Trophoblast cell (in vitro differentiated cells and primary cell): ENCODE measurements around the gene CIB4.

Source experiments
- DNase-seq, 2 donors: peaks; one replicate each; pipeline ENCODE4 v3.0.0-alpha.2; 2016
- H2AFZ ChIP-seq: 2 replicates; pipeline ENCODE4 v1.6.1; 2013; ENCODE audit warnings: low read length, moderate library complexity, mild to moderate bottlenecking; ENCODE audit not compliant: insufficient read depth, poor library complexity
- H2AK5ac ChIP-seq: 2 replicates; pipeline ENCODE4 v1.6.1; 2013; ENCODE audit warnings: mild to moderate bottlenecking, low read length
- H2BK120ac ChIP-seq: 2 replicates; pipeline ENCODE4 v1.6.1; 2013; ENCODE audit warnings: low read length, mild to moderate bottlenecking, moderate library complexity; ENCODE audit not compliant: insufficient read depth, poor library complexity
- H2BK12ac ChIP-seq: 2 replicates; pipeline ENCODE4 v1.6.1; 2013; ENCODE audit warnings: mild to moderate bottlenecking, low read length, moderate library complexity
- H2BK5ac ChIP-seq: 2 replicates; pipeline ENCODE4 v1.6.1; 2013; ENCODE audit warnings: low read length, low read depth, moderate library complexity, mild to moderate bottlenecking; ENCODE audit not compliant: poor library complexity
- H3K14ac ChIP-seq: 2 replicates; pipeline ENCODE4 v1.6.1; 2013; ENCODE audit warnings: mild to moderate bottlenecking, low read length
- H3K18ac ChIP-seq: 2 replicates; pipeline ENCODE4 v1.6.1; 2013; ENCODE audit warnings: mild to moderate bottlenecking, low read length
- H3K23ac ChIP-seq: 2 replicates; pipeline ENCODE4 v1.6.1; 2013; ENCODE audit warnings: low read length
- H3K27ac ChIP-seq: 2 replicates; pipeline ENCODE4 v1.5.1; 2013; ENCODE audit warnings: low read depth, mild to moderate bottlenecking, inconsistent platforms, low read length, moderate library complexity
- H3K27me3 ChIP-seq: 2 replicates; pipeline ENCODE4 v1.6.1; 2013; ENCODE audit warnings: inconsistent platforms, mild to moderate bottlenecking, low read length, moderate library complexity; ENCODE audit not compliant: insufficient read depth
- H3K36me3 ChIP-seq, 2 experiments: 1 replicate in 1 of 2; 2 replicates in 1 of 2; pipeline ENCODE4 v1.6.1; 2013; ENCODE audit warnings: low read length in 2 of 2, mild to moderate bottlenecking in 2 of 2, moderate library complexity in 1 of 2; ENCODE audit not compliant: insufficient read depth in 2 of 2, control insufficient read depth in 1 of 2
- H3K4ac ChIP-seq: 2 replicates; pipeline ENCODE4 v1.6.1; 2013; ENCODE audit warnings: low read depth, mild to moderate bottlenecking, low read length, moderate library complexity
- H3K4me1 ChIP-seq, 2 experiments: 1 replicate in 1 of 2; 2 replicates in 1 of 2; pipeline ENCODE4 v1.6.1; 2013; ENCODE audit warnings: low read length in 2 of 2, mild to moderate bottlenecking in 2 of 2, moderate library complexity in 1 of 2; ENCODE audit not compliant: insufficient read depth in 2 of 2, control insufficient read depth in 1 of 2
- H3K4me2 ChIP-seq: 2 replicates; pipeline ENCODE4 v1.6.1; 2013; ENCODE audit warnings: inconsistent platforms, mild to moderate bottlenecking, low read length, moderate library complexity
- H3K4me3 ChIP-seq: 2 replicates; pipeline ENCODE4 v1.5.1; 2013; ENCODE audit warnings: mild to moderate bottlenecking, low read depth, low read length, inconsistent platforms
- H3K79me1 ChIP-seq: one replicate; pipeline ENCODE4 v1.6.1; 2013; ENCODE audit warnings: low read length
- H3K79me2 ChIP-seq: 2 replicates; pipeline ENCODE4 v1.6.1; 2013; ENCODE audit warnings: low read length, mild to moderate bottlenecking; ENCODE audit not compliant: control insufficient read depth, insufficient read depth, poor library complexity
- H3K9ac ChIP-seq: 2 replicates; pipeline ENCODE4 v1.6.1; 2013; ENCODE audit warnings: mild to moderate bottlenecking, low read length
- H3K9me3 ChIP-seq: 2 replicates; pipeline ENCODE4 v1.6.1; 2013; ENCODE audit warnings: low read depth, mild to moderate bottlenecking, control low read depth, inconsistent platforms, low read length; ENCODE audit not compliant: insufficient read depth
- H4K12ac ChIP-seq: 2 replicates; pipeline ENCODE4 v1.6.1; 2013; ENCODE audit warnings: low read depth, mild to moderate bottlenecking, low read length, moderate library complexity
- H4K8ac ChIP-seq: 2 replicates; pipeline ENCODE4 v1.6.1; 2013; ENCODE audit warnings: low read depth, mild to moderate bottlenecking, low read length, moderate library complexity
- H4K91ac ChIP-seq: one replicate; pipeline ENCODE4 v1.6.1; 2013; ENCODE audit warnings: low read depth, mild to moderate bottlenecking, low read length, moderate library complexity
- WGBS: extraction: QIAGEN DNeasy Blood & Tissue Kit; methylation state at CpG from one replicate; pipeline ENCODE4 v1.1.7; 2013; ENCODE audit warnings: missing lambda C conversion rate; ENCODE audit not compliant: insufficient read length, insufficient coverage; ENCODE audit errors: extremely low coverage; 5-methylcytosine and 5-hydroxymethylcytosine counted together

The CIB4 gene

DNA sequence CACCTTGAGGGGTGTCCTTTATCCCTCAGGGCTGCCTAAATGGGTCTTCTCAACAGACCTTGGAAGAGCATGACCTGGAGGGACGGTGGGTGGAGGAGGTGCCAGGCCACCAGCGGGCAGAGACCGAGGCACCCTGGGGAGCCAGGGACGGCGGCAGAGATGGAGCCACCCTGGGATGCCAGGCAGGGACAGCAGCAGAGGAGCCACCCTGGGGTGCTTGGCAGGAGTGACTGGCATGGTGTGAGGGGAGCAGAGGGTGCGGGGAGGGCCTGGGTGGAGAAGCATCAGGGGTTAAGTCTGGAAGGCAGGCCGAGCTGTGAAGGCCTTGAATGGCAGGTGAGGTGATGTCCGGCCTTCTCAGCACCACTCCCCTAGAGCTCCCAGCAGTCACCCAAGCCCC is 56.1 kb downstream of the CIB4 start:
- H2BK12ac ChIP-seq, result no peak overlapping the region
- WGBS, result no CpG with 5 or more reads among the region's 8 CpGs

DNA sequence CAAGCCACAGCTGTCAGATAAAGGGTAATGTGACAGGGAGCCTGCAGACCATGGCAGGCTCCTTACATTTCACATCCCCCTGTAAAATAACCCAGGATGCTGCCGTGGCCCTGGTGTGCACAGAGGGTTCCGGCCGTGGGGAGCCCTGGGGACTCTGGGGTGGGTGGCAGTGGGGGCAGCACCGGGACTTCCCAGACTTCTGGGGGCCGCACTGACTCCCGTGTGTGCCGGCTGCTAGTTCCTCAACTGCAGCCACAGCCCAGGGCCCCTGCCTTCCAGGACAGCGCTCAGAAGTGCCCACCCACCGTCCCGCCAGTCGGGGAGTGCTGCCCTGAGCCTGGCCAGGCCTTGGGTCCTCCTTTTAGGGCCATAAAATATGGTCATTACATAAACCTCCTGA is 56.5 kb downstream of the CIB4 start:
- Histone ChIP-seq H3K27ac (no peak overlapping the region), H2AK5ac (no peak overlapping the region), H2BK120ac (no peak overlapping the region), H2BK5ac (no peak overlapping the region), H3K23ac (no peak overlapping the region), H3K4me1 (no peaks in the 10 kb centered on the region), H3K36me3 (no peaks in the 10 kb centered on the region), H2AFZ (no peak overlapping the region), H3K9me3 (peaks cover 2% of the 10 kb centered on the region), H4K8ac (no peak overlapping the region), H3K4me3 (no peak overlapping the region), H3K79me1 (no peaks in the 10 kb centered on the region), H3K27me3 (peaks cover 2% of the 10 kb centered on the region), H3K9ac (no peak overlapping the region), H3K4me2 (no peak overlapping the region), H4K12ac (no peak overlapping the region), H3K4ac (no peak overlapping the region), H3K14ac (no peak overlapping the region), H3K79me2 (no peaks in the 10 kb centered on the region), H2BK12ac (no peak overlapping the region), H3K18ac (no peak overlapping the region), H4K91ac (no peak overlapping the region)
- no peak for DNase-seq
- WGBS, result no CpG with 5 or more reads among the region's 11 CpGs

More for the DNA sequence above, 56.1 kb downstream of the CIB4 start:
- Histone ChIP-seq H3K4ac (no peak overlapping the region), H3K14ac (no peak overlapping the region), H3K36me3 (no peaks in the 10 kb centered on the region), H3K27ac (no peak overlapping the region), H3K4me2 (no peak overlapping the region), H3K4me3 (no peak overlapping the region), H4K8ac (no peak overlapping the region), H2BK120ac (no peak overlapping the region), H3K4me1 (no peaks in the 10 kb centered on the region), H3K9me3 (peaks cover 2% of the 10 kb centered on the region), H2BK5ac (no peak overlapping the region), H3K9ac (no peak overlapping the region), H2AFZ (no peak overlapping the region), H4K12ac (no peak overlapping the region), H3K23ac (no peak overlapping the region), H4K91ac (no peak overlapping the region), H3K27me3 (peaks cover 2% of the 10 kb centered on the region), H3K18ac (no peak overlapping the region), H3K79me1 (no peaks in the 10 kb centered on the region), H3K79me2 (no peaks in the 10 kb centered on the region), H2AK5ac (no peak overlapping the region)
- no peak for DNase-seq

DNA sequence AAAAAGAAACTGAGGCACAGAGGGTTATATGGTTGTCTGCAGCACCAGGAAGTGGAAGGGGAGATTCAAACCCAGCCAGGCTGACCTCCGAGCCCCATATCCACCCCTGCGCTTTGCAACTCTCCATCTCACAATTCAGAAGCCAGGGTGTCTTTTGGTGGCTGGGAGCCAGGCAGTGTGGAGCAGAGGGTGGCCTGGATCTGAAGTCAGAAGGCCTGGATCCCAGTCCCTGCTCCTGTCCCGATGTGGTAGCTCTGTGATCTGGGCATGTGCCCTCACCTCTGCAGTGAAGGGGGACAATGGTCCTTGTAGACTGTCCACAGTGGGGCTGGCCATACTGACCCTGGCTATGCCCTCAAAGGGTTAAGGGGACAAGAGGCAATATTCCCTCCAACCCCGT is 57.0 kb downstream of the CIB4 start:
- H3K14ac ChIP-seq, result no peak overlapping the region
- no CpG with 5 or more reads among the region's 4 CpGs for WGBS
- no peak for DNase-seq

DNA sequence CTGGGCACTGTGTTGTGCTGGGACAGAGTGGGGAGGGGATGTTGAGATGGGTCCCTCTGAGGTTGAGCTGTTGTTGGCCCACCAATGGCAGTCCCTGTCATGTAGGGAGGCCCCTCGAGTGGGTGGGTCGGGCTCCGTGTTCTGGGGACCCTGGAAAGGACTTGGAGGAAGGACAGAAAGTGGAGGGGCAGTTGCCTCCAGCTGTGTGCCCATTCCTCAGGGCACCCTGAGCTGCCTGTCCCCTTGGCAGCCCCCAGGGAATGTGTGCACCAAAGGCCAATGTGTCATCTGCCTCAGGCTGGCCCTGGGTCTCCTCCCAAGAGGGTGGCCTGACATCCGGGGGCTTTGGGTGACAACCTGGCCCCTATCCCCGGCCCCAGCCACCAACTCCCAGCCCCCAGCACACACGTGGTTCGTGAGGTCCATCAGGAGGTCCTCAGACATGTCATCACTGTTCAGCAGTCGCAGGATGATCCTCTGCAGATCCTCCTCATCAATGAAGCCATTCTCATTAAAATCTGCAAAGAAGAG is 57.7 kb downstream of the CIB4 start:
- H3K27ac ChIP-seq, result no peak overlapping the region
- no peak overlapping the region for H3K4me2 ChIP-seq
- no peak overlapping the region for H4K8ac ChIP-seq
- H2AK5ac ChIP-seq, result no peak overlapping the region
- H3K79me1 ChIP-seq, result no peaks in the 10 kb centered on the region
- H2BK5ac ChIP-seq, result no peak overlapping the region
- DNase-seq, result no peak
- H3K23ac ChIP-seq, result no peak overlapping the region
- H3K36me3 ChIP-seq, result no peaks in the 10 kb centered on the region
- no peaks in the 10 kb centered on the region for H3K4me1 ChIP-seq
- no peak overlapping the region for H4K12ac ChIP-seq
- H2BK12ac ChIP-seq, result no peak overlapping the region
- no peak overlapping the region for H3K4ac ChIP-seq
- no peak overlapping the region for H3K18ac ChIP-seq
- no peak overlapping the region for H2BK120ac ChIP-seq
- H3K27me3 ChIP-seq, result peaks cover under 1% of the 10 kb centered on the region
- WGBS, result no CpG with 5 or more reads among the region's 8 CpGs
- peaks cover 2% of the 10 kb centered on the region for H3K9me3 ChIP-seq
- no peak overlapping the region for H3K14ac ChIP-seq
- H3K4me3 ChIP-seq, result no peak overlapping the region
- H3K9ac ChIP-seq, result no peak overlapping the region
- no peak overlapping the region for H2AFZ ChIP-seq
- H4K91ac ChIP-seq, result no peak overlapping the region
- H3K79me2 ChIP-seq, result no peaks in the 10 kb centered on the region

More for the DNA sequence above, 57.0 kb downstream of the CIB4 start:
- Histone ChIP-seq H4K12ac (no peak overlapping the region), H3K4me1 (no peaks in the 10 kb centered on the region), H2BK12ac (no peak overlapping the region), H3K4me3 (no peak overlapping the region), H3K9me3 (peaks cover 2% of the 10 kb centered on the region), H4K8ac (no peak overlapping the region), H3K9ac (no peak overlapping the region), H2AFZ (no peak overlapping the region), H3K27me3 (peaks cover 2% of the 10 kb centered on the region), H3K27ac (no peak overlapping the region), H3K23ac (no peak overlapping the region), H2BK120ac (no peak overlapping the region), H3K4ac (no peak overlapping the region), H3K79me1 (no peaks in the 10 kb centered on the region), H4K91ac (no peak overlapping the region), H3K79me2 (no peaks in the 10 kb centered on the region), H3K18ac (no peak overlapping the region), H2AK5ac (no peak overlapping the region), H3K36me3 (no peaks in the 10 kb centered on the region), H3K4me2 (no peak overlapping the region), H2BK5ac (no peak overlapping the region)
